Lung (tissue), 12 donors: Measurements from ENCODE around the gene PEAR1. TPM values are rescaled to one million over a fixed set of nuclear protein-coding genes. Genes with fewer than 3 reads are reported as not detected.

ENCODE experiments used
- ATAC-seq: fragments of 200-7000 bp; cut with Tn5 transposase; one replicate; pipeline ENCODE4 v1.9.1; 2020; ENCODE audit warnings: moderate number of reproducible peaks; ENCODE audit not compliant: insufficient read depth, low FRiP score
- DNase-seq, 3 donors: peaks; one replicate each; pipeline ENCODE4 v3.0.0-alpha.2; 2013 to 2017
- H3K27ac ChIP-seq, 2 donors: one replicate each; pipeline ENCODE4 v1.5.1; 2013; ENCODE audit warnings: mild to moderate bottlenecking in 2 of 2, moderate library complexity in 2 of 2, control low read depth in 1 of 2, inconsistent platforms in 1 of 2, low read depth in 1 of 2, low read length in 1 of 2
- H3K27me3 ChIP-seq, 3 donors: one replicate each; pipeline ENCODE4 v1.5.1; 2013; ENCODE audit warnings: low read length in 2 of 3; ENCODE audit not compliant: control insufficient read depth in 3 of 3, insufficient read depth in 3 of 3
- H3K36me3 ChIP-seq, 4 donors: one replicate each; pipeline ENCODE4 v1.5.1; 2013; ENCODE audit warnings: low read length in 4 of 4, mild to moderate bottlenecking in 1 of 4, moderate library complexity in 1 of 4; ENCODE audit not compliant: control insufficient read depth in 4 of 4, insufficient read depth in 4 of 4
- H3K4me1 ChIP-seq, 5 donors: one replicate each; pipeline ENCODE4 v1.5.1; 2013; ENCODE audit warnings: low read length in 5 of 5, mild to moderate bottlenecking in 2 of 5, moderate library complexity in 1 of 5; ENCODE audit not compliant: control insufficient read depth in 5 of 5, insufficient read depth in 5 of 5
- H3K4me3 ChIP-seq: one replicate; pipeline ENCODE4 v1.5.1; 2013; ENCODE audit warnings: mild to moderate bottlenecking, control low read depth, moderate library complexity
- H3K9ac ChIP-seq, 2 donors: one replicate each; pipeline ENCODE4 v1.5.1; 2013; ENCODE audit warnings: low read length in 2 of 2, control low read depth in 1 of 2; ENCODE audit not compliant: insufficient read depth in 1 of 2
- H3K9me3 ChIP-seq, 4 donors: one replicate each; pipeline ENCODE4 v1.5.1; 2013; ENCODE audit warnings: low read length in 3 of 4, mild to moderate bottlenecking in 1 of 4, moderate library complexity in 1 of 4; ENCODE audit not compliant: control insufficient read depth in 4 of 4, insufficient read depth in 3 of 4
- CTCF ChIP-seq: IDR thresholded peaks from 2 replicates; pipeline ENCODE4 v1.5.1; 2012; ENCODE audit warnings: mild to moderate bottlenecking; ENCODE audit errors: control extremely low read depth, extremely low read depth
- WGBS, 2 donors: extraction: QIAGEN DNeasy Blood & Tissue Kit; methylation state at CpG; one replicate each; pipeline ENCODE4 v1.1.7; 2013; 5-methylcytosine and 5-hydroxymethylcytosine counted together
- polyA plus RNA-seq, 2 donors: library from polyadenylated mRNA; stranded (reverse); fragments of 200-250 nt; gene quantifications; one replicate each; pipeline ENCODE4 v1.2.1, GENCODE V29; 2013
- total RNA-seq, 2 donors: library from RNA; depleted of rRNA in 1 of 2; stranded (reverse); fragments of >200 nt in 1 of 2; gene quantifications; one replicate each; pipeline ENCODE4 v1.2.1, GENCODE V29; 2014 to 2021
- donor health status: control.
- donor health status: control.
- donor health status: Bipolar disorder and iron deficiency.
- donor health status: healthy.
- donor health status: DM: yes; HTN: yes; CAD: no.

PEAR1 gene
- total and polyA plus RNA-seq, 4 donors, result 7.6 to 15.3 (median 12.9) TPM

GRCh38 chr1:156856282-156856785 is 37.2 kb upstream of the PEAR1 start:
- no peak for ATAC-seq
- Histone ChIP-seq H3K4me3 (no peak overlapping the region), H3K36me3 (no peaks in the 10 kb centered on the region), H3K9me3 (no peaks in the 10 kb centered on the region), H3K9ac (no peak overlapping the region), H3K27me3 (peaks cover 0 to 56% (median 23%) of the 10 kb centered on the region in 3 donors), H3K4me1 (peaks cover 0 to 28% (median 7%) of the 10 kb centered on the region in 5 donors), H3K27ac (no peak overlapping the region)
- DNase-seq, result no peak
- 74 to 78% methylated on average over 3 of the region's 3 CpGs for WGBS, 2 donors
- no peak for TF ChIP-seq CTCF

- 59 to 67% methylated on average over 3 of the region's 3 CpGs for WGBS, 2 donors
- no peak for ATAC-seq
- no peak for DNase-seq
Measured at GRCh38 chr1:156857532-156857931, 36.0 kb upstream of the PEAR1 start.

GRCh38 chr1:156858555-156858956 is 35.0 kb upstream of the PEAR1 start:
- DNase-seq (no peak), ATAC-seq (no peak)
- H3K27ac ChIP-seq, result no peak overlapping the region
- H3K36me3 ChIP-seq, result no peaks in the 10 kb centered on the region
- H3K27me3 ChIP-seq, result peaks cover 6 to 73% (median 34%) of the 10 kb centered on the region in 3 donors
- H3K4me1 ChIP-seq, result peaks cover 0 to 33% (median 6%) of the 10 kb centered on the region in 5 donors
- TF ChIP-seq CTCF, result no peak
- H3K9me3 ChIP-seq, result peaks cover 0 to 2% (median 0%) of the 10 kb centered on the region in 4 donors
- 27 to 42% methylated on average over 5 of the region's 5 CpGs for WGBS, 2 donors
- H3K9ac ChIP-seq, result peak overlapping the region in 1 of 2 donors; percentile 47
- H3K4me3 ChIP-seq, result no peak overlapping the region

More at GRCh38 chr1:156857532-156857931, 36.0 kb upstream of the PEAR1 start:
- Histone ChIP-seq H3K4me1 (peaks cover 0 to 27% (median 7%) of the 10 kb centered on the region in 5 donors), H3K4me3 (no peak overlapping the region), H3K9me3 (peaks cover 0 to under 1% (median 0%) of the 10 kb centered on the region in 4 donors), H3K36me3 (no peaks in the 10 kb centered on the region), H3K9ac (no peak overlapping the region), H3K27ac (no peak overlapping the region), H3K27me3 (peaks cover 1 to 68% (median 34%) of the 10 kb centered on the region in 3 donors)
- TF ChIP-seq CTCF, result no peak
